SW 1271 (cell line): ENCODE measurements around the gene VSTM5.
"Not testable (repeated sequence)": the region's sequence is repeated elsewhere in the genome, so short reads cannot be mapped to it uniquely, and the experiment has no call there.

Experiments used
- DNase-seq, 2 experiments: peaks; one replicate each; lab custom pipeline; 2025; lab: John Stamatoyannopoulos, UW

Gene VSTM5

DNA sequence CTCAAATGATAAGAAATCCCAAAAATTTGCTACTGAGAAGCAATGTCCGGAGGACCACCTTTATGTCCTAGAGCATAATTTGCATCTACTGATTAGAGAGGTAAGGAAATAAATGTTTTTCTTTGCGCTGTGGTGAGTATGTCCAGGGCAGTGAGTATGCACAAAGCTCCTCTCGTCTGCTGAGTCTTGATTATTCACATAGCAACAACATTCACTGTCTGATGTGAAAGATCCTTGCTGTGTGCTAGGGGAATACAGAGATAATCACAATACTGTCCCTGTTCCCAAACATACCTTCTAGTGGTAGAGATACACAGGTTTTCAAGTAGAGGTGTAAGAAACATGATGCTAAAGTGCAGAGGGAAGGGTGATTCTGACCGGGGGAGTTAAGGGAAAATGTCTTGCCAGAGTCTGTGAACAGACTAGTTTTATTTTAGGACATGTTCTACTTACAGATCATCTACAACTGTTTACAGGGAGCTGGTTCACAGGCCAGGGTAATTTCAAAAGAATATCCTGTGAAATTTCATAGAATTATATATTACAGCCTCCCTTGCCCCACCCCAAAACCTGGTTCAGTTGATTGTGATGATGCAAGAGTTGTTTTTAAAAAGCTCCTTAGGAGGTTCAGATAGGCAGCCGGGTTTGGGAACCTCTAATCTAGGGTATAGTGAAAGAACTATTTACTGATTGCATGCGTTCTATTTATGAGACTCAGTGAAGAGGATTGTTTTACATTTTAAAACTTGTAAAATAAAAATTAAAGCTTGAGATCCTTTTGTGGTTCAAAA, 53.8 kb downstream of the VSTM5 start:
- DNase-seq, result no peak

- no peak for DNase-seq
Measured at GRCh38 chr11:93791493-93791892, 58.9 kb downstream of the VSTM5 start.

DNA sequence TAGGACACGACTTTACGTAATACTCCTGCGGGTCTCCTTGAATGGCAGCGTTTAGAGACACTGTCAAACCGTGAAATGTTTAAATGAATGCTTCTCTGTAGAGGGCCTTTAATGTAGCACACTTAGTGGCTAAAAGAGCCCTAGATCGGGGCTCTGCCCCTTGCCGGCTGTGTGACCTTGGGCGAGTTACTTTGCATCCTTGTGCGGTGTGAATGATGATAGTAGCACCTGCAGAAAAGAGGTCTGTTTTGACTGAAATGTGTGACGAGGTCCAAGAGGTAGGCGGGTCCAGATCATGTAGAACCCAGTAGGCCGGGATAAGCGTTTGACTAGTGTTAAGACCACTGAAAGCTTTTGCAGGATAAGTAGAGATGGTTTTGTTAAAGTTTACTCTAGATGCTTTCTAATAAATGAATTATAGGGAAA, 65.5 kb downstream of the VSTM5 start:
- peak in 1 of 2 experiments; percentile 75 for DNase-seq

DNA sequence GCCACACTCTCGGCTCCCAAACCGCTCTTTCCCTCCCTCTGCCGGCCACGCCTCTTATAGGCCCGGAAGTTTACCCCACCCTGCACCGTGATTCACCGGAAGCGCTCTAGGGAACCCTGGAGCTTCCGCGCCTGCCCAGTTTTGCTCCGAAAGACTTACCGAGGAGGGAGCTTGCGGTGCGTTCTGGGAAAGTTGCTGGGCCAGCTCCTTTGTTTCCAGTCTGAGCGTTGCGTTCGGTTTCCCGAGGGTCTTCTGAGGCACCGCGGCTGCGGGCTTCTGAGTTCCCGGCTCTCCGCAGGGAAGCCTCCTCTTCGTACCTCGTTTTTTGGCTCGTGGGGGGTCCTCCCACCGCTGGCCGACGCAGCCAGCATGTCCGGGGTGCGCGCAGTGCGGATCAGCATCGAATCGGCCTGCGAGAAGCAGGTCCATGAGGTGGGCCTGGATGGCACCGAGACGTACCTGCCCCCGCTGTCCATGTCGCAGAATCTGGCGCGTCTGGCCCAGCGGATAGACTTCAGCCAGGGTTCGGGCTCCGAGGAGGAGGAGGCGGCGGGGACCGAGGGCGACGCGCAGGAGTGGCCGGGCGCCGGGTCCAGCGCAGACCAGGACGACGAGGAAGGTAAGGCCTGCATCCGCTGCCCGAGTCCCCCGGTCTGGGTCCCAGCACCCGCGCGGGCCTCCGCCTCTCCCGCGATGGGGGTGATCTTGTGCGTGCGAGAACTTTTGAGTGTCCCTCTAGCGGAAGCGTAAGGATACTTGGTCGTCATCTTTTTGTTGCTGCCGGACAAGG, 66.1 kb downstream of the VSTM5 start, which contains the start of gene MED17:
TSS of gene MED17 (plus strand) at position 138 of the 790 bp plus-strand sequence. CDS start at position 370, 232 bp downstream.
- peak; percentile 99 to 100 for DNase-seq

DNA sequence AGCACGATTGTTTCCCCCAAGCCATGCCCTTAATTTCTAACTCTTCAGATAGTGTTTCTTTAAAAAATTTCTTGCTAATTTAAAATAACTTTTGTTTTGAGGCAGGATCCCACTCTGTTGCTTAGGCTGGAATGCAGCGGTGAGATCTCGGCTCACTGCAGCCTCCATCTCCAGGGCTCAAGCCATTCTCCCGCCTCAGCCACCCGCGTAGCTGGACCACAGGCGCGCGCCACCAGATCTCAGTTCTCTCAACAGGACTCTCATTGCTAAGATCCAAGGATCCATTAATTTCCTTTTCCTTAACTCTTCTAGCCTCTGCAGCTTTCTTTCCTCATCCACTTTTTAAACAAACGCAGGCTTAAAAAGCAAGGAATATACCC, 66.7 kb downstream of the VSTM5 start:
- no peak for DNase-seq

GRCh38 chr11:93783362-93783761, 67.1 kb downstream of the VSTM5 start:
- DNase-seq, result no peak

GRCh38 chr11:93775289-93775688, 75.1 kb downstream of the VSTM5 start:
- DNase-seq, result peak in 1 of 2 experiments; percentile 63

DNA sequence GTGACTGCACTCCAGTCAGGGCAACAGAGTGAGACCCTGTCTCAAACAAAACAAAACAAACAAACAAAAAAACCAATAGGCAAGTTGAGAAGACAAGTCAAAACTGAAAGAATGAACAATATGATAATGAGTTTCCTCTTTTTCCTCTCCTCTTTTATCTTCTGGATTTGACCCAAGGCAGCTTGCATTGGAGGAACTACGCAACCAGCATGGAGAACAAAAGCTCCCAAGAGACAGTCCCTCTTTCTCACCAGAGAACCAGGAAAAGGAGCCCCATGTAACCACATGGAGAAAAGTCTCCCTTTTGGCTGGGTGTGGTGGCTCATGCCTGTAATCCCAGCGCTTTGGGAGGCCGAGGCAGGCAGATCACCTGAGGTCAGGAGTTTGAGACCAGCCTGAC, 75.9 kb downstream of the VSTM5 start:
- DNase-seq, result not testable (repeated sequence)

DNA sequence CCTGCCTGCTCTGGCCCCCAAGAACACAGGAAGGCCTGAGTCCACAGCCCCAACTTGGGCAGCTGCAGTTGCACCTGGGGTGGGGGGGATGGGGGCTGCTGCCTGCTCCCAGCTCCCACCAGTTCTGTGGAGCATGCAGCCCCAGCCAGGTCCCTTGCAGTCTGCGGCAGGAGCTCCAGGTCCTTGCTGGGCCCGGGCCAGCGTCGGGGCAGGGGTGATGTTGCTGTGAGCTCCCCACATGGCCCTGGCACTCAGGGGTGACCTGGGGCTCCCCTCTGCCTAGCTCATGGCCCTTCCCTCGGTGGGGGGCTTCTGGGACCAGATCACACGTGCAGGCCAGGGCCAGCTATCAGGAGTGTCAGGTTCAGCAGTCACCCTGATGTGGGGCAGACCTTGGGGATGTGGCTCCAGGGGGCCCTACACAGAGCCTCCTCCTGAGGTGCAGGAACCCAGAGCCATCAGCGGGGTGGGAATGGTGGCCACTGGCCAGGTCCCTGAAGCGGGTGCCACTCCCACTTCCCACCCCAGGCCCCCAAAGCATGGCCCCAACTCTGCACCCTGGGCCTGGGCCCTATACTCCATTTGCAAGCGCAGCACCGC, 76.7 kb downstream of the VSTM5 start:
- DNase-seq, result no peak

DNA sequence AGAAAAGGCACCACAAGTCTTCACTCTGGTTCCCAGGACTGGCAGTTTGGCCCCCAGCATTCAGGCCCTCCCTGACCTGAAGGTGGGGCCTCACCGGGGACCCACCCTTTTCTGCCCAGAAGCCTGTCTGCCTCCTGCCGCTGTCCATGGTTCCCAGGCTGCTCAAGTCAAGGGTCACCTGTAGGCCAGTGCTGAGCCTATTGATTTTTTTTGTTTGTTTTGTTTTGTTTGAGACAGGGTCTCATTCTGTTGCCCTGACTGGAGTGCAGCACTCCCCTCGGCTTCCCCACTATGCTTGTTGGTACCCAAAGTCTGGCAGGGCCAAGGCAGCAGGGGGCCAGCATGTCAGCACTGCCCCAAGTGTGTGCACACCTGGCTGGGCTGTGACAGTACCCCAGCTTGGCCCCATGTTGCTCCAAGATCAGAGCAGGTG, 77.4 kb downstream of the VSTM5 start:
- DNase-seq, result no peak

GRCh38 chr11:93772123-93772522, 78.3 kb downstream of the VSTM5 start:
- DNase-seq, result no peak

DNA sequence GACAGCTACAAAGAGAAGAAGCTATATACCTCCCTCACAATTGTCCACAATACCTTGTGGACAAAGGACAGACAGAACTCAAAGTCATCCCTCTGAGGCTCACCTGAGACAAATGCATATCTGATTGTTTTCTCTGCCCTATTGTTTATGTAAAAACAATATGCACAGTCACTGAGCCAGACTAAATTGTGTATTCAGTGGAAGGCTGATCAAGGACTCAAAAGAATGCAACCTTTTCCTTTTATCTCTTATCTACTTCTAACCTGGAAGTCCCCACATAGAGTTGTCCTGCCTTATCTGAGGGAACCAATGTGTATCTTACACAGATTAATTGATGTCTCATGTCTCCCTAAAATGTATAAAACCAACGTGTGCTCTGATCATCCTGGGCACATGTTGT, 80.3 kb downstream of the VSTM5 start:
- DNase-seq, result no peak
